GM19193 (cell line): ENCODE data around the gene C10orf88.
A peak's percentile ranks its signal among the peaks of the same experiment; 100 is the strongest.

ENCODE experiments used
- POLR2A ChIP-seq: IDR thresholded peaks from 4 replicates; pipeline ENCODE4 v1.6.1; 2011; ENCODE audit not compliant: insufficient read depth, insufficient read length; ENCODE audit errors: extremely low read depth

C10orf88 gene, protein sequence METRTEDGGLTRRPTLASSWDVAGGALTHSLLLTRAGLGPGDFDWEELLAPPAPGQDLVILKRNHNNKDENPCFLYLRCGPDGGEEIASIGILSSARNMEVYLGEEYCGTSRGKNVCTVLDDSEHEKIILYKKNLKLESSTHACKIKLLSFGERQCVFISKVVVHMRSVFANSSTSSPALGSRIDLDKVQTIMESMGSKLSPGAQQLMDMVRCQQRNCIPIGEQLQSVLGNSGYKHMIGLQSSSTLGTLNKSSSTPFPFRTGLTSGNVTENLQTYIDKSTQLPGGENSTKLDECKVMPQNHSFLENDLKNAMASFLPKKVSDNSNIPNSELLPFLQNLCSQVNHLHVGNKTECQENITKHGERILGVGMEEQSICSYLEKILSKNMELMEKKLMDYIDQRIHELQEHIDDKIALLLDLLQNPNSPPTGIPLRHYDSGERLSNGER

GRCh38 chr10:122953902-122954730 is at the start of gene C10orf88:
TSS of gene C10orf88 (minus strand) at chr10:122954227. CDS start at chr10:122954178, 49 bp downstream.
- peak; percentile 80 for TF ChIP-seq POLR2A

- TF ChIP-seq POLR2A: no peak
These were observed 47.3 kb upstream of the C10orf88 start for GRCh38 chr10:123001370-123001769.

GRCh38 chr10:123000155-123000554 is 46.1 kb upstream of the C10orf88 start:
- TF ChIP-seq POLR2A: no peak

DNA sequence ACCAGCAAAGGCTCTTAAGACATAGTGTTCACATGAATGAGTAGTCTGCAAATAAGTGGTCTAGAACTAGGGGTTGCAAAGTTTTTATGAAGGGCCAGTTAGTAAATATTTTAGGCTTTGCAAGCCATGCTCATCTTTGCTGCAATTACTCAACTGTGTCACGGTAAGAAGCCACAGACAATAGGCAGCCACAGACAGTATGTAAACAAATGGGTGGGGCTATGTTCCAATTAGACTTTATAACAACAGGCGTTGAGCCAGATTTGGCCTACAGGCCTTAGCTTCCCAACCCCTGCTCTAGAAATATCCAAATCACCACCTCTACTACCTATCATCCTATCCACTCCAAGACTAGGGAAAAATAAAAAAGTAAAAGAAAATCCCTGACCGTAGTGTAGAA is 45.3 kb upstream of the C10orf88 start:
- TF ChIP-seq POLR2A: no peak

DNA sequence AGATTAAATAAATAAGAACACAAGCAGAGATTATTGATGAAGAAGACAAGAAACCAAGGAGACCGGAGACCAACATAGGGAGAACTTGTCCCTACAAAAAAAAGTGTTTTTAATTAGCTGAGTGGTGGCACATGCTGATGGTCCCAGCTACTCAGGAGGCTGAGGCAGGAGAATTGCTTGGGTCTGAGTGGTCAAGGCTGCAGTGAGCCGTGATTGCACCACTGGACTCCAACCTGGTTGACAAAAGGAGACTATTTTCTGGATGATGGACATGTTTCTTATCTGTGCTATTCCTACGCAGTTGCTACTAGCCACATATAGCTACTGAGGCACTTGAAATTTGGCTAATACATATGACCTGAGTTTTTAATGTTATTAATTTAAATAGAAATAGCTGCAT is 44.9 kb upstream of the C10orf88 start:
- TF ChIP-seq POLR2A: no peak

GRCh38 chr10:122998360-122998917 is 44.4 kb upstream of the C10orf88 start:
- TF ChIP-seq POLR2A: no peak

- TF ChIP-seq POLR2A: no peak
These were observed 43.8 kb upstream of the C10orf88 start for GRCh38 chr10:122997864-122998263.

DNA sequence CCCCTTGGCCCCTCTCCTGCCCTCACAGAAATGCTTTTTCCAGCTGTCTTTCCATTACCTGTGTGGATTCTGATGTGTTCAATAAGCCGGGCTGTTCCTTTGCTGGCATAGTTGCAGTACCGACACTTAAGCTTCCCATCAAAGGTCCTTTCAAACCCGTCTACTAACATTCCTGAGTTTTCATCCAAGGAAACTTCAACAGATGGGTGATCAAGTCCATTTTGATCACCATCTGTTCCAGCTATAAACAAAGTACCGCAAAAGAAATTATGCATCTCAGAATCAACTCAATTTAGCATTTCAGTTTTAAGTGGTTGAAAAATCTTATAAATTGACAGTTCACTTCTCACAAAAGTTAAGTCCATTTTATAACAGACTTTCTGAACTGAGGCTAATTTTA is 41.9 kb upstream of the C10orf88 start:
- TF ChIP-seq POLR2A: no peak

DNA sequence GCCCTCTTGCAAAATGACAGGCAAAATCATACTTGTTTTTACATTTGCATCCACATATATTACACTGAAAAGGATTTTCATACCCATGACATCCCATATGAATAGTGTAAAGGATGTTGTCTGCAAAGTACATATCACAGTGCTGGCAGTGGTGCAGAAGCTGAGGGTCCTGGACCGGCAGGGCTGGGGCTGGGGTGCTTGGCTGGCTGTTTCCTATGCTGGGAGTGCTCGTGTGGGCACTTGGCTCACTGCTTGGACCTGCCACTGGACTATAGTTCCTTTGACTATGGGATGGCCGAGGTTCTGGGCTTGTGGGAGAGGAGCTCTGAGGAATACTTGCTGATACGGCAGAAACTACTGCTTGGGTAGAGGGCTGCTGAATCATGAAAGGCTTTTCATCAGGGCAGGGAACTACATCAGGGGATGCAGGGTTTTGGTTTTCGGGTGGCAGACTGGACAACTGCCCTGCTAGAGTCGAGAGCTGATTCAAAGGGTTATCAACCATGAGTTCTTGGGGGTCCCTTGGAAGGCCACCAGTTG is 39.8 kb upstream of the C10orf88 start:
- no peak for TF ChIP-seq POLR2A

- TF ChIP-seq POLR2A: no peak
These were observed 38.1 kb upstream of the C10orf88 start for GRCh38 chr10:122992031-122992585.

DNA sequence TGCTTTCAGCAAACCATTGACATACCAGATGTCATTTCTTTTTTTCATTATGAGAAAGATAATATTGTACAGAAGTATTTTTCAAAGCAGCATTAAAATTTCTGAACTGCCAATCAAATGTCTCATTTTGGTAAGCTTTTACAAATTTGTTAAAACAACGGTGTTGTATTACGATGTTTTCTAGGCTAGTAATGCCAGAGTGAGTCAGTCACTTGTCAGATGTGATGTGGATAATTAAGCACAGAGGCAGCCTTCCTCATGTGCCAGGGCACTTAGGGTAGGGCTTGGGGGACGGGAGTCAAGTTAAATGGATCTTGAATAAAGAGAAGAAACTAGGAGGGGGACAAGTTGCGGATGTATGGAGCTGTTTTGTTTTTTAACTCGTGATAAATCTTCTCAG is 36.3 kb upstream of the C10orf88 start:
- TF ChIP-seq POLR2A: no peak

GRCh38 chr10:122988501-122988900 is 34.5 kb upstream of the C10orf88 start:
- no peak for TF ChIP-seq POLR2A

- no peak for TF ChIP-seq POLR2A
These were observed 32.3 kb upstream of the C10orf88 start for GRCh38 chr10:122986335-122986734.

- no peak for TF ChIP-seq POLR2A
These were observed 30.7 kb upstream of the C10orf88 start for GRCh38 chr10:122984708-122985107.

DNA sequence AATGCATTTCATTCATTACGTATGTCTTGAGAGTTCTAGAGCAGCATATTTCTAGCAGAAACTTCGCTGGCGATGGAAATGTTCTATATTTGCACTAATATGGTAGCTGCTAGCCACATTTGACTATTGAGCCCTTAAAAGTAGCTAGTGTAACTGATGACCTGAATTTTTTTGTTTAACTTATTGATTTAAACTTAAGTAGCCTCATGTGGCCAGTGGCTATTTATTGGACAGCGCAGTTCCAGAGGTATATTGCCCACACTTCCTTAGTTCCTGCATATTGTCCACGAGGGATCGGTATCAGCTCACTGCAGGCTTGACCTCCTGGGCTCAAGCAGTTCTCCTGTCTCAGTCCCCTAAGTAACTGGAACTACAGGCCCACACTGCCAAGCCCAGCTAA is 29.9 kb upstream of the C10orf88 start:
- TF ChIP-seq POLR2A: no peak

DNA sequence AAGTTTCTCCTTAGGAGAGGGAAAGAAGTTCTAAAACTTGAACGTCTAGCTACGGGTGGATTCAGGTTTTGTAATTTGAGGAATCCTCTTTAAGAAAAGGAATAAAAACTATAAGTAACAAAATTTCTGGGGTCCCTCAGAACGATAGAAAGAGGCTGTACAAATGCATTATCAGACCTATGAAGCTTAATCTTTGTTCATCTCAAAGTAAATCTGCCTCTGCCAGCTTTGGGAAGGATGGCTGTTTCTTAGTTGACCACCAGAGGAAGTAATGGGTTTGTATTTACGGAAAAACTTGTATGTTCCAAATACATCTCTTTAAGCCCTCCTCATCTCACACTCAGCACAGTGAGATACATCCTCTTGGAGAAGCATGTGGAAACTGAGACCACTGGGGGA is 27.0 kb upstream of the C10orf88 start:
- TF ChIP-seq POLR2A: no peak
